CD4-positive, alpha-beta T cell treated with Interleukin-17A for 4 hours (primary cell): ENCODE data around the gene SPDEF.

ENCODE experiments used
- DNase-seq: peaks from one replicate; pipeline ENCODE4 v3.0.0-alpha.2; 2020; ENCODE audit warnings: mixed read lengths

The SPDEF gene

DNA sequence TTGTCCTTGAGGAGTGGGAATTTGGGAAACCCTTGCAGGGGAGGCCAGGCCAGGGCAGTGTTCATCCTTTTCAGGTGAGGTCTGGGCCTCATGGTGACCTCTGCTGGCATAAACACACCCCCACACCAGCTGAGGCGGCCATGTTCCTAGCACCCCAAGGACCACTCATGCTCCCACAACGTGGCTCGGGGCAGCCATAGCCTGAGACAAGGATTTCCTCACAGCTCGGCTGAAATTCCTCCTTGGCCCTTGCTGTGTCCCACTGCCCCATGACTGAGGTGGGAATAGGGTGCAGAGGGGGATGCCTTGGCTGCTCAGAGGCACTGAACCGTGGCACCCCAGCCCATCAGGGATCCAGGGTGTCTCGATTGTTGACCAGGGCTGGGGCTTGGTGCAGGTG, 27.3 kb upstream of the SPDEF start:
- peak; percentile 15 for DNase-seq

DNA sequence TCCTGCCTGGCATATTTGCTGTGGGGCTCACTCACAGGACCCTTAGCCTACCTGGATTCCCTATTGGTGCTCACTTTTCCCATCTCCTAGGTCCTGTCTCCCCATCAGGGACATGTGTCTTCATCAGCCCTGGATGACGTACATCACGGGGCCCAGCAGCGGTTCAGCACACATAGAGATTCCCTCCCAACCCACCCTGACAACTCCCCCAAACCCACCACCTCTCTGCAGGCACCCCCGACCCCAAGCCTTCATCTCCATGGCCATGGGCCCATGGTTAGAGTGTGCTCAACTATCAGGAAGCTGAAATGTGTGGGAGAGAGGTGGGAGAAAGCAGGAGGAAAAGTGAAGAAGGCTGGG, 25.4 kb upstream of the SPDEF start:
- DNase-seq, result no peak

DNA sequence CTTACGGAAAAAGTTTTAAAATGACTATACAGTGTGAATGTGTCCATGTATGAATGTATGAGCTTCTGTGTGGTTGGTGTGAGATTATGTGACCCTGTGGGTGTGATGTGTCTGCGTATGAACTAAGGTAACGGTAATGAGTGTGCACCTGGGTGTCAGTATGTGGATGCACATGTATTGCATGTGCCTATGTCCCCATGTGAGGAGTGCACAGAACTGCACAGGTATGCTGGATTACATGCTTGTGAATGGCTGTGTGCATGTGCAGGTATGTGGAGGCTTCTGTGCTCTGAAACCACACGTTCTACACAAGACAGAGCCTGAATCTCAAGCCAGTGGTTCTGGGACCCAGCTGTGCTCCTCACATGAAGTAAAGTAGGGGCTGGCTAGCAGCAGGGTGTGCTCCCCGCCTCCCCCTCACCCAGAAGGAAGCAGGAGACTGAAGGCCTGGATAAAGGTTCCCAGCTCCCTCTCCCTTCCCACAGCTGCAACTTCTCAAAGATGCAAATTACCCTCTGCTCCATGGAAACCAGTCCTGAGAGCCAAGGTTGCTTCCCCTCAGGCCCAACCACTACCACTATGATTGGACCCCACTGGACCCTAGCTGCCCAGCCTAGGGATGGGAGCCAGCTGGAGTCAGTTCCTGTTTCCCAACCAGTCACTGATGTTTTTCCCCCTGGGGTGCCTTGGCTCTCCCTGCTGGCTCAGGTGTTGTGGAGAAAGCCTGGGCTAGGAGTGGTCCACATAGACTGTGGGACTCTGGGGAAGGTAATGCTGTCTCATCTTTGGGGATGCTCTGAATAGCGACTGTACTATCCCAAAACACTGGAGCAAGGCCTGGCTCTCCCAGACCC, 24.8 kb upstream of the SPDEF start:
- DNase-seq, result no peak

DNA sequence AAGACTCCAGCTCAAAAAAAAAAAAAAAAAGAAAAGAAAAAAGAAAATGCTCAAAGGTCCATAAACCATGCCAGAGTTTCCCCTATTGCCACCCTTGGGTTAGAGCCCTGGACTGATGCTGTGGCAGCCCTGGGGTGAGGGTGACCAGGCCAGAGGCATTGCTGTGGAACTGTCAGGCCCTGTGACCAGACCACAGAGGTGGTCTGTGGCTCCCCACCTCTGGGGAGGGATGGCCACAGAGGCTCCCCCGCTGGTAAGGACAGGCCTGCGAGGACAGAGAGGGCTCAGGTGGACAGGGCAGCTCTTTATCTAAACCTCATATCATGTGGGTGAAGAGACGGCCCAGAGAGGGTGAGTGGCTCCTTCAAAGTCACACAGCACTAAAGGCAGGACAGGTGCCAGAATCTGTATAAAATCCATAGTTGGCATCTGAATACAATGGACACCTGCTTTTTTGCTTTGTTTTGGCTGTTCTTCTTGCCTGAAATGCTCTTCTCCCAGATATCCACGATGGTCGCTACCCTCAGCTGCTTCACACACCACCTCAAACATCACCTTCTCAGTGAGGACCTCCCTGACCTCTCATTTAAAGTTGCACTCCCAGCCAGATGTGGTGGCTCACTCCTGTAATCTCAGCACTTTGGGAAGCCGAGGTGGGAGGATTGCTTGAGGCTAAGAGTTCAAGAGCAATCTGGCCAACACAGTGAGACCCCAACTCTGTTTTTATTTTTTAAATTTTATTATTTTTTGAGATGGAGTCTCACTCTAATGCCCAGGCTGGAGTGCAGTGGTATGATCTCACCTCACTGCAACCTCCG, 22.5 kb upstream of the SPDEF start:
- no peak for DNase-seq

DNA sequence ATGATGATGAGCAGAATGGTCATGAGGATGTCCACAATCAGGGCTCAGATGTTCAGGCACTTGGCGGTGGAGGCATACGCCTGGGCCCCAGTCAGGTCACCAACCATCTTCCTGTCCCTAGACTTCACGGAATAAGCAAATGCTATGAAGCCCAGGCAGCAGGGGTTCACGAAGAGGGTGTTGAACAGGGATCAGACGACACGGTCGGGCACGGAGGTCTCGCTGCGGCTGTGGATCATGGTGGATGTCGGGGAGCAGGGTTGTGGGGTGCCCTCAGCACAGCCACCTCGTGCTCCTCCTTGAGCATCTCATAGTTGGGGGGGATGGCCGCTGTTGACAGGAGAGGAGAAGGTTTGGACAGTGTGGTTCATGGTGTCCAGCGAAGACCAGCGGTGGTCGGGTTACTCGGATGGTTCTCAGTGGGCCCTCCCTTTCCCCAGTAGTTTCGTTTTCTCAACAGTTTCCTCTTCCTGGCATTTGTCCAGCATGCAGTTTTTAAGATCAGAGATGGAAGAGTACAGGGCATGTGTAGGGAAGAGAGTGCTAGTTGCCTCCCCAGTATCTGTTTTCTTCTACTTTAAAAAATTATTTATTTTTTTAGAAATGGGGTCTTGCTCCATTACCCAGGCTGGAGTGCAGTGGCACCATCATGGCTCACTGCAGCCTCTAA, 20.3 kb upstream of the SPDEF start:
- DNase-seq, result no peak

DNA sequence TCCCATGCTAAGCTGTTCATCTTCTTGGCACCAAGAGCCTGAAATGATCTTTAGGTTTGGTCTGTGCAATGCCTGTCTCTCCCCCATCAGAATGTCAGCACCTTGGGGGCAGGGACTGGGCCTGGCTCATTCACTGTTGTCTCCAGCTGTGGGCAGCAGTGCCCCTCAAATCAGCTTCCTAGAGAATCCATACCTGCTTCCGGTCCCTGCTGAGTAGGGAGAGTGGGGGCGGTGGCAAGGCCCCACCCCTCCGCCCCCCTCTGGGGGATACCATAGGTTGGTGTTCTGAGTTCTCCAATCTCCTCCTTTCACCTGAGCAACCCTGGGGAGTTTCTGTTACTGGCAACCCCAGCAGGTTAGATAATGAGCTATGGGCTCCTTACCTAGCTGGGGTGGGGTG, 19.2 kb upstream of the SPDEF start:
- DNase-seq, result no peak

DNA sequence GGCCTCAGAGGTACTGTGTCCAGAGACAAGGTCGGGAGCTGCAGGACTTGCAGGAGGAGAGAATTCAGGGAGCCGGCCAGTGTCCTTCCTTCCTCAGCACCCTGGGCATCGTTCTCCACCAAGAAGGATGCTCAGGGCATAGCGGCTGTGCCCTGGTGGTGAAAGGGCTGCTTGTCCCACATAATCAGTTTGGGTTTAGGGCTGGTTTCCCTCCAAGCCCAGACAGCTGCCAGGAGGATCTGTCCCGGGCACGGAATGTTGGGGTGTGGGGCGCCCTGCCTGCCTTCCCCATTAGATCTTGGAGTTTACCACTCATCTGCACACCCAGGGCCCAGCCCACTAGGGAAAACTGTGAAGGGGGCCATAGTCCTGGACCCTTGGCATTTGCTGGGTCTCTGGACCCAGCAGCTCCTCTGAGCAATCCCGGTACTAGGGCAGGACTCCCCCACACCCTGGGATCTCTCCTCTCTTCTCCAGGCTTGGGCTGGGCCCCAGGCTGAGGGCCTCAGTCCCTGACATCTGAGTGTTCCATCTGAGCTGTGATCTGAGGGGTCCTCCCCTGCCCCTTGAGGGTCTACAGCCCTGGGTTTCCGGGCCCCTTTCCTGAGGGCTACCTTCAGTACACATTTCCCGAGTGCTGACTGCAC, 18.6 kb upstream of the SPDEF start:
- no peak for DNase-seq

DNA sequence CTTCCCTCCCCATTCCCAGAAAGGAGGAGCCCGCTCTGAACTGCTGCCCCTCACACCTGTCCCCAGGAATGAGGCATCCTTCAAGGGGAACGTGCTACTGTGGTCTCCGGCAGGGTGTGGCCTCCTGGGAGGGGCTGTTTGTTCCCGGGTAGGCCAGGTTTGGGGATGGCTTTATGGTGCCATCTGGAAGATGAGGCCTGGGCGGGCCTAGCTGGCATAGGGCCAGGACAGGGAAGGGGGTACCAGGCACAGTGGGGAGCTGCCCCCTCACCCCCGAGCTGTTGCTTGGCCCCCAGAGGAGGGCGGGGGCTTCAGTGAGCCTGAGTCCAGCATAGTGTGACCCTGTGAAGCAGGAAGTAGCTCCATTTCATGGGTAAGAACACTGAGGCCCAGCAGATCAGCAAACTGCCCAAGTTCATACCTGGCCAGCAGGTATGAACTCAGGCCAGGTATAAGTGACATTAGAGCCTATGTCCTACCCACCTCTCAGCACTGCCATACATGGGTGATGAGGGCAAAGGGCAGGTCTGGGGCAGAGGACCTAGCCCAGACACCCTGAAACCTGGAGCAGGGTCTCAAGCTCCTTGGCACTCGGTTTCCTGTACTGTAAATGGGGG, 17.5 kb upstream of the SPDEF start:
- no peak for DNase-seq

DNA sequence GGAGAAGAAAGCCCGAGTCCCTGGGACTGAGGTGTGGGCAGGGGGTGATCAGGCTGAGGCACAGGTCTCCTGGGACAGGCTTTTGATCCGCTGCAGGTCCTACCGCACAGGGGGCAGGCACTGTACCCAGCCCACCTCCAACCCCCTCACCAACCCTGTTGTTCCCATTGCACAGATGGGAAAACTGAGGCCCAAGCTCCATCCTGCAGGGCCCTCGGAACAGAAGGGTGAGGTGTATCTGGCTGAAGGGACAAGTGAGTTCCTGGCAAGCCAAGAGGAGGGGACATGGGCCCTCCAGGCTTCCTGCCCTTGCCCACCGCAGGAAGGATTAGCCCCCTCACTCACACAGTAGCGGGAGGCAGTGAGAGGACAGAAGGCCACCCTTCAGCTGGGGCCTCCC, 16.5 kb upstream of the SPDEF start:
- no peak for DNase-seq

DNA sequence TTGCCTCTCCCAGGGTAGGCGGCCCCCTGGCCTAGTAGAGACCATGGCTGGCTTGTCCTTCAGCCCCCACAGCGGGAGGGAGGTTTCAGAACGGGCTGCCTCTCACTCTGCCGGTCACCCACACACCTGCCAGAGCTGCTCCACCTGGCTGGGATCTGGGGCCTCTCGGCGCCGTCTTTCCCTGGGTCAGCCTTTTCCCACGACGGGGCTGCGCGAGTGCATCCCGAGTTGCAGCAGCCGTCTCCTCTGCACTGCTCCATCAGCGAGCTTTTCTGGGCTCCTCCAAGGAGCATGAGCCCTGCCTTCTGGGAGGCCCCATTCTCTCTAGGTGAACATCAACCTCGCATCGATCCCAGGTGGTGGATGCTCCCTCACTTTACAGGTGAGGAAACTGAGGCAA, 15.9 kb upstream of the SPDEF start:
- no peak for DNase-seq

DNA sequence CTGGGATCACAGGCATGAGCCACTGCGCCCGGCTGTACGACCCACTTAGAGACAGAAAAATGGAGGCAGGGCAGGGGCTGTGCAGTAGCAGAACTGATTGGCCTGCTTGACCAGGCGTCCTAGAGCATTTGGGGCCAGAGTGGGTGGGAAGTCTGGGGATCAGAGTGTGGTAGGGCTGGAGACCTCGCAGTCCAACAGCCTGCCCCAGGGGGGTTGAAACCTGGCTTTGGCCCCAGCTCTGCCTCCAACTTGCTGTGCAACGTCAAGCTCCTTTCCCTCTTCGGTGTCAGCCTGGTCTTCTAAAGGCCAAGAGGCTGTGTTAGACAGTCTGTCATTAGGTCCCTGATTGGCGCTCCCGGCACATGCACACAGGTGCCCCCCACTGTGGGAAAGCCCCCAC, 15.3 kb upstream of the SPDEF start:
- no peak for DNase-seq

DNA sequence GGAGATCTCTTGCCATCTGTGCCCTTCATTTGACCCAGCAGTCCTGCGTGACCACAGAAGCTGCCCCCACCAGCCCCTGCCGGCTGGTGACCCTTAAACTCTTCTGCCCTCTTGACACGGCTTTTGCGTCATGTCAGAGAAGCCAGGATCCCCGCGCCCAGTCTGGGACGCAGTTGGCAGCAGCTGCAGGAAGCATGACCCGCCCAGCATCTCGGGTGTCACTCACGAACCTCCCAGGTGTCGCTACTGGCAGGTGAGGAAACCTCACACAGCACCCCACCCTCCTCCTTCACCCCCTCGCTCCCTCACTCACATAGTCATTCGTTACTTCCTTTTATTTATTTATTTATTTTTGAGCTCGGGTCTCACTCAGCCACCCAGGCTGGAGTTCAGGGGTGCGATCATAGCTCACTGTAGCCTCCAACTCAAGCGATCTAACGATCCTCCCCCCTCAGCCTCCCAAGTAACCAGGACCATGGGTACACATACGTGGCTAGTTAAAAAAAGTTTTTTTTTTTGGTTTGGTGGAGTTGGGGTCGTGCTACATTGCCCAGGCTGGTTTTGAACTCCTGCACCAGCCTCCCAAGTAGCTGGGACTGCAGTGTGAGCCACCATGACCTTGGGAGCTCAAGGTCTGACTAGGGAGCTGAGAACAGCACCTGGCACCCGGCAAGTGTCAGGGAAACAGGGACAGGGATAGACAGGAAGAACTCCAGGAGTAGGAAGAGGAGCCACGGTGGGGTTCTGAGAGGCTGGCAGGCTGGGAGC, 14.1 kb upstream of the SPDEF start:
- no peak for DNase-seq

DNA sequence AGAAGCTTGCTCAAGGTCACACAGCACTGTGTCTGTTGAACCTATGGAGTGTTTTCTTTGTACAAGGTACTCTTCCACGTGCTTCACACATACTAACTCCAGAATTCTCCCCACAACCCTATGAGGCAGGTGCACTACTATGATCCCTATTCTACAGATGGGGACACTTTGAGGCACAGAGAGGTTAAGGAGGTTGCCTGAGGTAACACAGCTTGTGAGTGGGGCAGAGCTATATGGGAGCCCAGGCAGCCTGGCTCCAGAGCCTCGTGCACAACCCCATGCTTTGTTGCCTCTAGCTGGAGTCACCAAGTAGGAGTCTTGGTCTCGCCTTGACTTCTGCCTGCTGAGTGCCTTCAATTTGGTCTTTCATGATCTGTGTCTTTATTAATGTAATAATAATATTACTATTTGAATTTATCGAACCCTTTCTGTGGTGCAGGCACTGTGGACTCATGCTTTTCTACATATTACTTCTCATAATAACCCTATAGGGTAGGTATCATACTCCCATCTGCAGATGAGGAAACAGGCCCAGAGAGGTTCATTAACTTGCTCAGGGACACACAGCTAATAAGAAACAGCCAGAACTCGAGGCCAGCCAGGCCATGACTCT, 13.3 kb upstream of the SPDEF start:
- DNase-seq, result no peak

DNA sequence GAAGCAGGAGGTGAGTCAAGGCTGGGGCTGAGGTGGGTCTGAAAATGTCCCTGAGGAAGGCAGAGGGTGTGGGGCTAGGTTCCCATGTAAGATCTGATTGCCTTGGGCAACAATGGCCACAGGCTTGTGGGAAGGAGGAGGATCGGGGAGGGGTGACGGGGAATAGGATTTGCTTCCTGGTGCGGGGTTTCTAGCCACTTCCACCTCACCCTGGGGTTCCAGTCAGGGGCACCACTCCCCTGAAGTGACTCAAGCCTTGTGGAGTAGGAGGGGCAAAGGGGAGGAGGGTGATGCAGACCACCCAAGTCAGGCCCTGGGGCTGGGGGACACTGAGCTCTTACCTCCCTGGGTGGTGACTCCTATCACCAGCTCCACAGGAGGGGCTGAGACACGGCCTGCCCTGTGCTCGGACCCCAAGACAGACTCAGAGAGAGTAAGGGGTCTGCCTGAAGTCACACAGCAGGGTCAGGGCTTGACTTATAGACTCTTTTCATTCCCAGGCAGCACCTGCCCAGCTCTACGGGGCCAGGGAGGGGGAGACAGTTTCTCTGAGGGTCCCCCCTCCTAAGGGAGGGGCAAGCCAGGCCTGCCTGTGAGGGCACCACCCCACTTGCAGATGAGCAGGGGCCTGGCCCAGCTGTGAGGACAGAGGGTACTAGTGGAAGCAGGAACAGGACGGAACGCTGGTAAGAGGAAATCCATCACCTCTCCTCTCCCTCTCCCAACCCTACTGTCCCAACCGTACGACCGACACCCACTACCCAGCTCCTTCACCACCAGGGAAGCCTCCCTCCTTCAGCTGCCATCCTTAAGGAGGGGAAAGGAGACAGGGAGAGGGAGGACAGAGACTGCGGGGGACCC, 12.4 kb upstream of the SPDEF start:
- no peak for DNase-seq

DNA sequence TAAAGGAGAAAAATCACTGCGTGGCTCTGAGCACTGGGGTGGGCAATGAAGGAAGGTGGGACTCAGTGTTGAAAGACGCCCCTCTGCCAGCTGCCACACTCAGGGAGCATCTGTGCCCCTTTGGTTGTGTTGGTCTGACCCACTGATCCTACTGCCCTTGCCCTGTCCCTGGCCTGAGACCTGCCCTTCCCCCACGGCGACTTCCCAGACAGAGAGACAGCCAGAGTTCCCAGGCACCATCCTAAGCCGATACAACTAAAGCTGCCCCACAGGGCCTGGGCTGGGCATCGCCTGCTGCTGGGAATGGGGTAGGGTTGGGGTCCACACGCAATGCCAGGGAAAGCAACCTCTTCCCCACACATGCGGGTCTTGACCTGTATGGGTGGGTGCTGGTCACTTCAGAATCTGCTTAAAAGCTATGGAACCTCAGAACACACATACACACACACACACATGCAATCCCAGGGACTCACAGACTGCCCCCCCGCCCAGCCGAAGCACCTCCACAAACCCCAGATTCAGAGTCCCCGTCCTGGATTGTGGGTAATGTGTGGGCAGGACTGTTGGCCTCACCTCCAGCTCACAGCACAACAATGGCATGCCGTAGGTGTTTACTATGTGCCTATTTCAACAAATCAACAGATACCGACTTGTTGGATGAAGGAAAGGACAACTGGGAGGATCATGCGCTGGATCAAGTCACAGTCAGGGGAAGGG, 10.9 kb upstream of the SPDEF start:
- DNase-seq, result no peak

DNA sequence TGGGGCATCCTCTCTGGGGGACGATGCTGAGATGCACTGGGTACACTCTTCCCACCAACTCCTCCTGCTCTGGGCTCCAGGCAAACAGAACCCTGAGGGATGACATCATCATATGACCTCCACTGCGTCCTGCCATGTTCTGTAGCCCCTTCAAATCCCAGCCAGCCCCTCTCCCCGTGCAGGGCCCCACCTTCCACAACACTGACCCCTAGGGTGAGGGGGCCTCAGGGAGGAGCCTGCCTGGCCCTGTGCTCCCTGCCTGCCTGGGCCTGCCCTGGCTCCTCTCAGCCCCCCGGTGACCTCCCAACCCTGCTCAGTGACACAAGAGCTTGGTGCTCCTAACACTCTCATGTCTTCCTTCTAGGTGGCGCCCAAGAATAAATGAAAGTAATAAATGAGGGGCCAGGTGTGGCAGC, 9.6 kb upstream of the SPDEF start:
- no peak for DNase-seq

DNA sequence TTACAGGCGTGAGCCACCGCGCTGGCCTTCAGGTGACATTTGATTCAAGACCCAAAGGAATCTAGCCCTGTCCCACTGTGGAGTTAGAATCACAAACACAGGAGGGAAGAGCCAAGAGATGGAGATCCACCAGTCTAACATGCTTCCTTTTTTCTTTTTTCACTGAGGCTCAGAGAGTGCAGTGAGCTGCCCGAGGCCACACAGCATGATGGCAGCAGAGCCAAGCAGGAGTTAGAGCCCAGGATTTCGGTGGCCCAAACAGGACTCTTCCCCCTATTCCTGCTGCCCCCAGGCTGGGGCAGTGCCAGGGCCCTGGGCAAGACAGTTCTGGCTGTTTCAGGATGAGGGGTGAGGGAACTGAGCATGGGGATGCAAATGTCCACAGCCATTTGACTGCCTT, 8.1 kb upstream of the SPDEF start:
- DNase-seq, result no peak

DNA sequence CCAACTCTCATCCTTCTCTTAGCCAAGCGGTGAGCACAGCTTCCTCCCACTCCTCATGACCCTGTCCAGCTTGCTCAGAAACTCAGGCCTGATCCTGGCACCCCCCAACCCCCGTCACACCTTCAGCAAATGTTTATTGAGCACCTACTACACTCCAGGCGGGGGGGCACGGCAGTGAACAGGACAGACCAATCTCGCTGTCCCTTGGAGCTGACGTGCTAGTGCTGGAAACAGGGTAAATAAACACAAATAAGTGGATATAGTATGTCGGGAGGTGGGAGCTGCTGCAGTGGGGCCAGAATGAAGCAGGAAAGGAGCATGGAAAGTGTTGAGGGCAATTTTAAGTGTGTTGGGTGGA, 7.4 kb upstream of the SPDEF start:
- DNase-seq, result no peak

DNA sequence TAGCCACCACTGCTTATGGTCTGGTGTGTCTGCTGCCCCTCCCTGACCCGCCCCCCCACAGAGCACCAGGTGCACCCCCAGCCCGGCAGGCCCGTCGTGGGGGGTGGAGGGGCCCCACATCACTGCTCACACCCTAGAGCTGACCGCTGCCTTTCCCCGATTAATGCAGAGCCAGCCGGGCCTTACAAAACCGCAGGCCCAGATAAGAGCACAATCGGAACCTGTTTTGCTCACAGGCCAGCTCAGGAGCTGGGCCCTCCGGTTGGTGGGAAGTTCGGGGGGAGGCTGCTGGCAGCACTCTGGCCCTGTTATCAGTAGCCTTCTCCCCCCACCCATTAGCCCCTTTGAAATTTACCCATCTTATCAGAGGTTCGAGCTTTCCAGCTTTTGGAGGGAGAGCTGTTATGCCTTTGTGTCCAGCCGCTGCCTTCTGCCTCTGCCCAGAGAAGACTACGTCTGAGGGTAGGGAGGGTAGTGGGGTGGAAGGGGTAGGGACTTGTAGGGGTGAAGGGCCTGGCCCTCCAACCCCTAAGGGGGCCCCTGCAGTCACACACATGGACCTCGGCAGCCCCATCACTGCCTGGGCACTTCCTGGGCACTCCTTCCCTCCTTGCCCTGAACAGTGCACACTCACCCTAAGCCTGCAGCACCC, 6.9 kb upstream of the SPDEF start:
- no peak for DNase-seq
